T-helper 1 cell (primary cell): Measurements from ENCODE around the gene MGA.

Experiments
- DNase-seq, 5 donors: peaks; one replicate each; pipeline ENCODE4 v3.0.0-alpha.2; 2012 to 2020

Gene MGA

DNA sequence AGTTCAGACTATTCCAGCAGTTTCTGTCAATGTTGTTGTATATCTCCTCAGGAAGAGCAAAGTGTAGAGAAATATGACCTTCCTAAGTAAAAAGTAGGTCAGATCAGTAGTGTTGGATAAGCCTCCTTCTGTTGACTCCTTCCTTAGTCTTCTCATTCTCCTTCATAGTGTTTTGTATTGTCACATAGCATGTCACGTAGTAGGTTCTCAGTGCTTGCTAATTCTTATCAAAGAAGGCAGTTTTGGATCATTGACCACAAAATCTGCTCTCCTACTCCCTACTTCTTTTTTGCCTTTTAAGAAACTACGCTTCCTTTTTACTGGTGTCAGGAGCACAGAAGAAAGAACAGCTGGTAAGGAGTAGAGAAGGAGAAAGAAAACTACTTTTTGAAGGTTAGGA is 1.0 kb upstream of the MGA start:
- DNase-seq = no peak

DNA sequence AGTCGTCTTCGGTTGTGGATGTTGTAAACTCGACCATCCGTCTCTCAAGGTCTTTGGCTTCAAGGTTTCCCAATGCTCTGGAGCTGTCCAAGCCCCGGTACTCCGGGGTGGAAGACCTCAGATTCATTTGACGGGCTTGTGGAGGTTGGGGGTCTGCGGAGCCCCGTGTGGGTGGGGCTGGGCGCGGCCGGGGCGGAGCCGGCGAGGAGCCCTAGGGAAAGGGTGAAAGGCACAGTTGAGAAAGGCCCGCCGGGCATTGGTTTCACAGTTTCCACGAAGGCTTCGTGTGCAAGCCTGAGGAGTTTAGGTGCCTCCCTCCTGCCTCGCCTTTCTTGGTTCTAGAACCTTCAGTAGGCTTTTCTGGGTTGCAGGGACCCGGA is 360 bp upstream of the MGA start:
- DNase-seq = no peak

DNA sequence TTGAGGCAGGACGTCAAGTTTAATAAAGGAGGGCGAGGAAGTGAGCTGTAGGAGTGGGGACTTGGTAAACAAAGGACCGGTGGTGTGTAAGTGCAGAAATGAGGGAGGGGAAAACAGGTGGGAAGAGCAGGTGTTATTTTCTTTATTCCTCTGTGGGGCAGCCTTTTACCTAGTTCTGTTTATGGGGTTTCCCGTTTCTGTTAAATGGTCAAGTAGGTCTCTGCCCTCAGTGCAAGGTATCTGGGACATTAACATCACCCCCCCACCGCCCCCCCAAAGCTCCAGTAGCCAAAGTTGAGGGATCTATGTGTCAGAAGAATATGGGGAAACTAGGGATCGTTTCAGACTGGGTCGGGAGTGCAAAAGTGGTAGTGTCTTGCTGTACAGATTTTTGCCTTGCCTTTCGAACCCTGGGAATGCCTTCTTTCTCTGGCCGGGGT is 893 bp downstream of the MGA start:
- DNase-seq = no peak

DNA sequence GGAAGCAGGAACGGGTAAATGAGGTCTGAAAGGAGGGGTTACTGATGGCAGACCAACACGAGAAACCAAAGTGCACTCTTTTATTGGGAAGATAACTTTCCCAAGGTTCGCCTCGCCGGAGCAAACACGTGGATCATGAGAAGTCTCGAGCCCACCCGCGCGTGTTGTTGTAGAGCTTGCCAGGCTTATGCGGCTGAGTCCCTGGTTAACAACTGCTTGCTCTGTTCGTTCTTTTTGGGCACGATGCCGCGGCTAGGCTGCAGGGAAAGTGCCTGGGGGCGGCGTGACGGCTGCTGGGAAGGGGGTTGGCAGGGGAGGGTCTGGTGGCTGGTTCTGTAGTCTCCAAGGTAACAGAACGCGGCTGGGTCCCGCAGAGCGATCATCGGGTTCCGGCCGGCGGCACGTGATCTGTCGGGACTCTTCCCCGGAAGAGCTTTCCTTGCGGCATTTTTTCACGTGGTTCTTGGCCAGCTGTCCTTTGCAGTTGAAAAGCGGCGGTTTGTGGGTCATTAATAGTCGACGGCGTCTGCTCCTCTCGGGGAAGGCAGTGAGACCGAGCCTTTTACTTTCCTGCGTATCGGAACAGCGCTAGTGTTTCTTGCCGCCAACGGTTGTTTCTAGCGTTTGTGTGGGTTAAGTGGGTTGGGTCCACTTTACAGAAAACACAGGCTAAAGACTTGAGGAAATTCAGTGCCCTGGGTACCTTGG is 1.5 kb downstream of the MGA start:
- peak; percentile 62 to 74 (median 68) for DNase-seq

DNA sequence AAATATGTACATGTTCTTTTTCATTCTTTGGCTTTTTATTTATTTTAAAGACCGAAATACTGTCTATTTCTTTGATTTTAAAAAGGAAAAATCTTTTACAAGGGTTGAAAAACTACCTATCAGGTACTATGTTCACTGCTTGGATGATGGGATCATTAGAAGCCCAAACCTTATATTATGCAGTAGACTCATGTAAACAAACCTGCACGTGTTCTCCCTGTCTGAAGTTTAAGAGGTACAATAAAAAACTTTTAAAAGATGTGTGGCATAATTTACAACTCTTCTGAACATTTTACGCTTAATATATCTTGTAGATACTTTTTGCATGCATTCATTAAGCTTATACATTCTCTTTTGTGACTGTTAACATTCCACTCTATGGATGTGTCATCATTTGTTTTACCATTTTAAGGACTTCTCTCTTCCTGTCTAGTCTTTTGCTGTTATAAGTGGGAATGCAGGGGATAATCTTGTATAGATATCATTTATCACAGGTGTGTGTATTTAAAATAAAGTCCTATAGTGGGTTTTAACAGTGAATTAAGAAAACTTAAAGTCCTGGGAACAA is 6.2 kb downstream of the MGA start:
- DNase-seq = no peak

DNA sequence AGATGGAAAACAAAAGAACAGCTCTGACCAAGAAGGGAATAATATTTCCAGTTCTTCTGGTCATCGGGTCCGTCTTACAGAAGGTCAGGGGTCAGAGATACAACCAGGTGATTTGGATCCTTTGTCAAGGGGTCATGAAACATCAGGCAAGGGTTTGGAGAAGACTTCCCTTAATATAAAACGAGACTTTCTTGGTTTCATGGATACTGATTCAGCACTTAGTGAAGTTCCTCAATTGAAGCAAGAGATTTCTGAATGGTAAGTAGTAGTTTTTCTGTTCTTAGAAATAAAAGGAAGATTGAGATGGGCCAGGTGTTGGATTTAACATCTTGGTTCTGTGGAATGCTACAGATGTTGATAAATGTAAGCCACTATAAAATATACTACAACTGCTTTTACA is 9.5 kb downstream of the MGA start:
- no peak for DNase-seq

DNA sequence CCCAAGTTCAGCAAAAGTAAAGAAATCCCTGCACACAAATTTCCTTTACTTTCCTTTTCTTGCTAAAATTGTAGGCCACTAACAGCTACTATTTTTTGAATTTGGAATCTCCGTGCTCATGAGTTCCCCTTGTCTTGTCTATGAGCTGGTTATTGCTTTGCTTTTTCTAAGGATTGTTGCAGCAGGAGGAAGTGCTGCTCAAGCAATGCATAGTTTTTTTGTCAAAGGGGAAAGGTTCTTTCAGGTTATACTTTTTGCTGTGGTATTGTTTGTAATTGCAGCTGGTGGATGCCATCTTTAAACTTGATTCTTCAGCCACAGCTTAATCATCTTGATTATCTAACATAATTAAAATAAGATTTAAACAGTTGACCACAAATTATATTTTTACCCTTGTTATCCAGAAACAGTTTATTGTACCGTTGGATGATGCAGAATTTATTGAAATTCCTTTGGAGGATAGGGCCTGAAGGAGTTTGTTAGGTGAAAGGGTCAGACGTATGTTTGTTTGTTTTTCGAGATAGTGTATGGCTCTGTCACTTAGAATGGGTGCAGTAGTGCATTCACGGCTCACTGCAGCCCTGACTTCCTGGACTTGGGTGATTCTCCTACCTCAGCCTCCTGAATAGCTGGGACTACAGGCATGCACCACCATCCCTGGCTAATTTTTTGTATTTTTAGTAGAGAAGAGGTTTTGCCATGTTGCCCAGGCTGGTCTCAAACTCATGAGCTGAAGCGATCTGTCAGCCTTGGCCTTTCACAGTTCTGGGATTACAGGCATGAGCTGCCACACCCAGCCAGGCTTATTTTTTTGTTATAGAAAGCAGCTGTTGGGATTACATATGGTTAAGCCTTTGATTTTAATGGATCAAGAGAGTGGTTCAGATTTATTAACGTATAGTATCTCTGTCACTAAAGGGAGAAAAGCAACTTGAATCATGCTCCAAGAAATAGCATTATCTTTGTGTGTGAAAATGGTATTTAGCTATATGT is 11.7 kb downstream of the MGA start:
- DNase-seq = no peak

DNA sequence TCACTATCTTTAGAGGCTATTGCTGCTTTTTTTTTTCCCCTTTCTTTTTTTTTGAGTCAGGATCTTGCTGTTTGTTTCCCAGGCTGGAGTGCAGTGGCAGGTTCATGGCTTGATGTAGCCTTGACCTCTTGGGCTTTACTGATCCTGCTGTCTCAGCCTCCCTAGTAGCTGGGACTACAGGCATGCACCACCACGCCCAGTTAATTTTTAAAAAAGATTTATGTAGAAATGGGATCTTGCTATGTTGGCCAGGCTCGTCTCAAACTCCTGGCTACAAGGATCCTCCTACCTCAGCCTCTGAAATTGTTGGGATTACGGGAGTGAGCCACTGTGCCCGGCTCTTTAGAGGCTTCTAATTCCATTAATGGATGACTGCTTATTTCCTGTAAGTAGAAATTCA is 15.1 kb downstream of the MGA start:
- no peak for DNase-seq

DNA sequence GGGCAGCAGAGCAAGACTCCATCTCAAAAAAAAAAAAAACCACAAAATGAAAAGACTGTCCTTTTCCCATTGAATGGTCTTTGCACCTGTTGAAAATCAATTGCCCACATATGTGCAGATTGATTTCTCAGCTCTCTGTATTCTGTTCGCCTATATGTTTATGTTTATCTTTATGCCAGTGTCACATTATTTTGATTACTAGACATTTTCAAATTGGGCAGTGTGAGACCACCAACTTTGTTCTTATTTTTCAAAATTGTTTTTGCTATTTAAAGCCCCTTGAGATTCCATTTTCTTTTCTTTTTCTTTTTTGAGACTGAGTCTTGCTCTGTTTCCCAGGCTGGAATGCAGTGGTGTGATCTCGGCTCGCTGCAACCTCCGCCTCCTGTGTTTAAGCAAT is 18.5 kb downstream of the MGA start:
- no peak for DNase-seq

DNA sequence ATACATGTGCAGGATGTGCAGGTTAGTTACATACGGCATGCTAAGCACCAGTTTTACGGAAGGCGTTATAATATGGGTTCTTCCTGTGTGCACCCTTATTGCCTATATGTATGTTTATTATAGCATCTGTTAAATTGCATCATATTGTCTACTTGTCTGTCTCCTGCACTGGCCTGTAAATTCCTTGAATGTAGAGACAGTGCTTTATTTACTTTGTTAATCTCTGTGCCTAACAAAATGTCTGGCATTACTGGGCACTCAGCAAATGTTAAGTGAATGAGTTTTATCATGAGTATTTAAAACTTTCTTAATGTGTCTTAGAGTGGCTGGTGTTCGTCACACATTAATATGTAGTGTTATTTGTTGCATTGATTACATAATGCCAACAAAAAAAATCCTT is 23.8 kb downstream of the MGA start:
- DNase-seq = no peak

DNA sequence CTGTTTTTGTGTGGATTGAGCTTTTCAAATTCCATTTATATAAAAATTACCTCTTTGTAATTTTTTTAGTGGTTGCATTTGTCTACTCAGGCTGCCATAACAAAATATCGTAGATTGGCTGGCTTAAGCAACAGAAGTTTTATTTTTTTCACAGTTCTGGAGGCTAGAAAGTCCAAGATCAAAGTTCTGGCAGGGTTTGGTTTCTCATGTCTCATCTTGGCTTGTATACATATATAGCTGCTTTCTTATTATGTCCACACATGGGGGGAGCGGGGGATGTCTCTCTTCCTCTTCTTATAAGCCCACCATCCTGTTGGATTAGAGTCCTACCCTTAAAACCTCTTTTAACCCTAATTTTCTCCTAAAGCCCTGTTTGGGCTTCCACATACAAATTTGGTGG is 28.5 kb downstream of the MGA start:
- no peak for DNase-seq

DNA sequence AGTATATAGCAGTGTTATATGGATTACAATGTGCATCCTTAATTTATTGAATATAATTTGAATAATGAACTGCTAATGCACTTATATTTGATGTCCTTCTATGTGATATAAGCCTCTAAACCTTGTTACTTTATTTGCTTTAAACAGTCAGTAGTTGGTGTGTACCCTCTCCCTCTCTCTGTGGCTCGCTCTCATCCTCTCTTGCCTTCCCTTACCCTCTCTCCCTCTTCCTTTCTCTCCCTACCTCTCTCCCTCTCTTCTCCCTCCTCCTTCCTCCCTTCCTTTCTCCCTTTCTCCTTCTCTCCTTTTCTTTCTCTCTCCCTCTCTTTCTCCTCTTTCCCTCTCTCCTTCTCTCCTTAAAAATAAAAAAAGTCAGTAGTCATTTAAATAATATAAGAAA is 28.9 kb downstream of the MGA start:
- DNase-seq = no peak

DNA sequence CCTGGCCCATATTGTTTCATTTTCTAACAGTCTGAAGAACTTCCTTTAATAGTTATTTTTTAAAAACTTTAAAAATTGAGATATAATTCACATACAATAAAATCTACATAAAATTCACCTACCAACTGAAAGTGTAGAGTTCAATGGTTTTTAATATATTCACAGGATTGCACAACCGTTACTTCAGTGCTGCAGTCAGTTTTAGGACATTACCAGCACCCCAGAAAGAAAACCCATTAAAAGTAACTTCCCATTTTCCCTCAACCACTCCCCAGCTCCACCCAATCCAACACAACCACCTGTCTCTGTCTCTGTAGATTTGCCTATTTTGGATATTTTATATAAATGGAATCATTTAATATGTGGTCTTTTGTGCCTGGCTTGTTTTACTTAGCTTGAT is 29.6 kb downstream of the MGA start:
- no peak for DNase-seq

DNA sequence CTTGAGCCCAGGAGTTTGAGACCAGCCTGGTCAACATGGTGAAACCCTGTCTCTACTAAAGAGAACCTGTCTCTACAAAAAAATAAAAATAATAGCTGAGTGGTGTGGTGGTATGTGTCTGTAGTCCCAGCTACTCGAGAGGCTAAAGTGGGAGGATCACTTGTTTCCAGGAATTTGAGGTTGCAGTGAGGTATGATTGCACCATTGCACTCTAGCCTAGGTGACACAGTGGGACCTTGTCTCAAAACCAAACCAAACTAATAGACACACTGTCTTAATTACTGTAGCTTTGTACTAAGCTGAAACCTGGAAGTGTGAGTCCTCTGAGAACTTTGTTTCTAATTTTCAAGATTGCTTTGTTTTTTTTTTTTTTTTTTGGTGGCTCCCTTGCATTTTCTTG is 30.4 kb downstream of the MGA start:
- DNase-seq = peak in 1 of 5 donors; percentile 40

DNA sequence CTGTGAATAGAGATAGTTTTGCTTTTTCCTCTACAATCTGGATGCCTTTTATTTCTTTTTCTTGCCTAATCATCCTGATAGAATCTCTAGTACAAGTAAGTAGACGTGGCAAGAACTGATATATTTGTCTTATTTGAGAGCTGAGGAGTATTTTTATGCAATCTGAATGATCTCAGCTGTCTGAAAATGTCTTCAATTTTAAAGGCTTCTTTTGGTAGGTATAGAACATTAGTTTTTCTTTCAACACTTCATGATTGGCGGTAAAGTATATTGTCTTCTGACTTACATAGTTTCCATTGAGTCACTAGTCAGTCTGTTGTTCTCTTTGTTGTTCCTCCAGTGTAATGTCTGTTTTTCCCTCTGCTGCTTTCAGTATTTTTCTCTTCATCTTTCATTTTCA is 31.3 kb downstream of the MGA start:
- DNase-seq = peak in 1 of 5 donors; percentile 25

DNA sequence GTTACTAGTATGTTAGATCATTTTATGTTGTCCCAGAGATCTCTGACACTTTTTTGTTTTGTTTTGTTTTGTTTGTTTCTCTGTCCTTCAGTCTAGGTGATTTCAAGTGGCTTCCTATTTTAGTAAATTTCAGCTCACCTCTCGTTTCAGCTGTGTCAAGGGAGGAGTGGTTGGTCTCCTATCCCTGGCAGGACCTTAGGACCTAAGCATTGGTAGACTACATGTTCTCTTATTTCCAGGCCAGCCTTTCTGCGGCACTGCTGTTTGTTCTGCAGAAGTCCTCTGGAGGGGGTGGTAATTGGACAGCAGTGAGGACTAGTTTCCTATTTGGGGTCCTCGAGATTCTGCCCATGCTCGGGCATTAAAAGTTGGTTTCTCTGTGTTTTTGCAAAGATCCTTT is 31.8 kb downstream of the MGA start:
- DNase-seq = no peak

DNA sequence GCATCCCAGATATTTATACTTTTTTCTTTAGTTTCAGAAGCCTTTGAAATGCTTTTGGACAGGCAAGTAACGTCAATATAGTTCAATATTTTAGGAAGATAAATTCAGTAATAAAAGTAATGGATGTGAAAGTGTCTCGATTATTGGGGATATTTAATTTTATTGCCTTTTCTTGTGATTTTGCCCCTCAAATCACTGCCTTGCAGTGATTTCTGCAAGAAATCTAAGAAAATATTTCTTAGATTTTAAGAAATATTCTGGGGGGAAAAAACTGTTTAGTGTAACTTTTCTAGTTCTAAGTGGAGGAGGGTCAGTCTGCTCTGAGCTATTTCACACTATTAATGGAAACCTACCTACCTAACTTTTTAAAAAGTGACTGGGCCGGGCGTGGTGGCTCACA is 33.6 kb downstream of the MGA start:
- DNase-seq = no peak

DNA sequence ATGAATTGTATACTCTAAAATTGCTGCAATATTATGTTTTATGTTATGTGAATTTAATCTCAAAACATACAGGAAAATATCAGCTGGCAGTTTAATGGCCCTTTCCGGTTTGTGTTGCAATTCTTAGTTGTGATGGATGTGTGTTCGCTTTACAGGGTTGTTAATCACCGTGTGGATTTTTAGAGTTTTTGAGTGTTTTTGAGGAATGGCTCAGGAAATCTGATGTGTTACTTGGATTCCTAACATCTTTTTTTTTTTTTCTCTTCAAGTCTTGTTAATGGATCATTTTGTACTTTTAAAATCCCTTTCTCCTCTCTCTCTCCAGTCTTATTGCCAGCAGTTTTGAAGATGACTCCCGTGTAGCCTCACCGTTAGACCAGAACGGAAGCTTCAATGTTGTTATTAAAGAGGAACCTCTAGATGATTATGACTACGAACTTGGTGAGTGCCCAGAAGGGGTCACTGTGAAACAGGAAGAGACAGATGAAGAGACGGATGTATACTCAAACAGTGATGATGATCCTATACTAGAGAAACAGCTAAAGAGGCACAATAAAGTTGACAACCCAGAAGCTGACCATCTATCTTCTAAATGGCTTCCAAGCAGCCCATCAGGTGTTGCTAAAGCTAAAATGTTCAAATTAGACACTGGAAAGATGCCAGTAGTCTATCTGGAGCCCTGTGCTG is 35.7 kb downstream of the MGA start:
- peak in 4 of 5 donors; percentile 5 to 83 (median 26) for DNase-seq

DNA sequence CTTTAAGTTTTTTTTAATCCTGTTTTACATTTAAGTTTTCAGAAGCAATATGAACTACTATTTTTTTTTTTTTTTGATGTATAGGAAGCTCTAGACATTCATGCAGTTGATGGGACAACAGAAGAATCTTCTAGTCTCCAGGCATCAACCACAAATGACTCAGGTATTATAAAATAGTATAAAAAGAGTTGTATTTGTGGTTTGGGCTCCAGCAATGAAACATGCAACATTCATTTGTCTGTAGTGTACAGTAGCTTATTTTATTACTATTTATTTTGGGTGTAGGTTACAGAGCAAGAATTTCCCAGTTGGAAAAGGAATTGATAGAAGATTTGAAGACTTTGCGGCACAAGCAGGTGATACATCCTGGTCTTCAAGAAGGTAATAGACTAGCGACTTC is 38.6 kb downstream of the MGA start:
- DNase-seq = no peak

DNA sequence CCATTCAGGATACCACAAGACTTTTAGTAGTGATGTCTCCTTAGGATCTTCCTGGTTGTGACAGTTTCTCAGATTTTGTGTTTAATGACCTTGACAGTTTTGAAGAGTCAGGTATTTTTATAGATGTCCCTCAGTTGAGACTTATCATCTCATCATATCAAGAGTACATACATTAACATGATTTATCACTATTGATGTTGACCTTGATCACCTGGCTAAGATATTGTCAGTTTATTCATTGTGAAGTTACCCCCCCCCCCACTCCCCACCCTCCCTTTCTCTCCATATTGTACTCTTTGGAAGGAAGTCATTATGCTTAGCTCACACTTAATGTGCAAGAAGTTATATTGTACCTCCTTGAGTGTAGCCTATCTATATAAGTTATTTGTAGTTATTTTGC is 42.9 kb downstream of the MGA start:
- DNase-seq = no peak

DNA sequence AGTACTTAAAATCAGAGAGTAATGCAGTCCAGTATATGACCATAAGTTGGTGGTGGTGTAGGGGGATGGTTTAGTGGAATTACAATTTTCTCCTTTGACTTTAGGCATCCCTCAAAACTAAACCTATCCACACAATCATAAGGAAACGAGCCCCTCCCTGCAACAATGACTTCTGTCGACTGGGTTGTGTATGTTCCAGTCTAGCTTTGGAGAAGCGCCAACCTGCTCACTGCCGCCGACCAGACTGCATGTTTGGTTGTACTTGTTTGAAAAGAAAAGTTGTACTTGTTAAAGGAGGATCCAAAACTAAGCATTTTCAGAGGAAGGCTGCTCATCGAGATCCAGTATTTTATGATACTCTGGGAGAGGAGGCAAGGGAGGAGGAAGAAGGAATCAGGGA is 52.8 kb downstream of the MGA start:
- no peak for DNase-seq

DNA sequence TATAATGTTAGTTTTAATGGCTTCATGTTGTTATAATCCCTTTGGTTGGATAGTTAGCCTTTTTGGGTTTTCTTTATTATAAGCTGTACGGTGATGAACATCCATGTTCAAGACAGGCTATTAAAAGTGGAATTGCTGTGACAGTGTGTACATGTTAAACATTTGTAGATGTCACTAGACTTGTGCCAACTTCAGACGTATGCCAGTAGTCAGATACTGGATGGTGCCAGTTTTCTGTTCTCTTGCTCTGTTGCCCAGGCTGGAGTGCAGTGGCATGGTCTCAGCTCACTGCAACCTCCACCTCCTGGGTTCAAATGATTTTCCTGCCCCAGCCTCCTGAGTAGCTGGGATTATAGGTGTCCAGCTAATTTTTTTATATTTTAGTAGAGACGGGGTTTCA is 54.1 kb downstream of the MGA start:
- no peak for DNase-seq

DNA sequence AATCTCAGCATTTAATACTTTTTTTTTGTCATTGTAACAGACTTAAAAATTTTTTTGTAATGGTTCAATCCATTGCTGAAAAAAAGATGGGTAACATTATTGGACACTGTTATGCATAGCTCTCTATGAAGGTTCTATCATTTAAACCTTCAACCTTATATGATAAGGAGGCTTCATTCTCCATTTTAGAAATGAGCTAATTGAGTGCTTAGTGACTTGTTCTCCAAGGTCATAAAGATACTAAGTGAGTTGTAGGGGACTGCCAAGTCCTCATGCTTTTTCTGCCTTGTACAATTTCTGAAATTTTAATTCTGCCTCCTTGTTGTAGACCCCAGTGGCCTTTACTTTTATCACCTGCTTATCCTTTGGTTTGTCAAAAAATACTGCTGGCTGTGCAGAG is 56.7 kb downstream of the MGA start:
- no peak for DNase-seq
